Left kidney (tissue), 2 donors: ENCODE results near the gene MAGEA4. TPM values are rescaled to one million over a fixed set of nuclear protein-coding genes. Genes with fewer than 3 reads are reported as not detected.

Source experiments
- DNase-seq: peaks from one replicate; pipeline ENCODE4 v3.0.0-alpha.2; 2013
- polyA plus RNA-seq: library from polyadenylated mRNA; unstranded; fragments of 120-200 nt; gene quantifications from one replicate; pipeline ENCODE4 v1.2.1, GENCODE V29; 2013; ENCODE audit not compliant: insufficient read length

Gene MAGEA4
- polyA plus RNA-seq, 1 donor, result not detected

- DNase-seq, result no peak
These were observed 11.0 kb downstream of the MAGEA4 start for GRCh38 chrX:151923648-151924047.

GRCh38 chrX:151929126-151929525 is 16.4 kb downstream of the MAGEA4 start:
- no peak for DNase-seq

- no peak for DNase-seq
These were observed 22.7 kb downstream of the MAGEA4 start for GRCh38 chrX:151935358-151935757.

GRCh38 chrX:151938172-151938571 is 25.5 kb downstream of the MAGEA4 start:
- DNase-seq, result no peak

GRCh38 chrX:151954730-151955129 is 42.0 kb downstream of the MAGEA4 start:
- DNase-seq, result no peak

- no peak for DNase-seq
These were observed 45.4 kb downstream of the MAGEA4 start for GRCh38 chrX:151958101-151958500.

- no peak for DNase-seq
These were observed 49.3 kb downstream of the MAGEA4 start for GRCh38 chrX:151962034-151962433.

- no peak for DNase-seq
These were observed 53.5 kb downstream of the MAGEA4 start for GRCh38 chrX:151966236-151966635.

- no peak for DNase-seq
These were observed 57.3 kb downstream of the MAGEA4 start for GRCh38 chrX:151970027-151970426.

- DNase-seq, result no peak
These were observed 58.0 kb downstream of the MAGEA4 start for GRCh38 chrX:151970661-151971060.

- DNase-seq, result no peak
These were observed 60.5 kb downstream of the MAGEA4 start for GRCh38 chrX:151973060-151973661.

GRCh38 chrX:151973851-151974335 is 61.2 kb downstream of the MAGEA4 start:
- DNase-seq, result no peak

Other genes with a start within 250 kb of the MAGEA4 start
- gene PRRG3, start 217.4 kb upstream of the MAGEA4 start, polyA plus RNA-seq, result 4.9 TPM
- not detected for gene FATE1, start 196.9 kb upstream of the MAGEA4 start, polyA plus RNA-seq
- gene CNGA2, start 178.1 kb upstream of the MAGEA4 start, polyA plus RNA-seq, result not detected
- gene GABRE, start 61.8 kb downstream of the MAGEA4 start, polyA plus RNA-seq, result 7.6 TPM
- gene MAGEA10, start 225.7 kb downstream of the MAGEA4 start, polyA plus RNA-seq, result not detected